ENCODE measurements around the gene ENTPD6. TPM values are rescaled to one million over a fixed set of nuclear protein-coding genes. Genes with fewer than 3 reads are reported as not detected.
"Not testable (repeated sequence)": the region's sequence is repeated elsewhere in the genome, so short reads cannot be mapped to it uniquely, and the experiment has no call there.

Gene ENTPD6
- total and polyA plus RNA-seq, 2 donors (not counting 1 experiment from before 2014, with no cell fraction given) = 64.4 to 79.8 TPM

DNA sequence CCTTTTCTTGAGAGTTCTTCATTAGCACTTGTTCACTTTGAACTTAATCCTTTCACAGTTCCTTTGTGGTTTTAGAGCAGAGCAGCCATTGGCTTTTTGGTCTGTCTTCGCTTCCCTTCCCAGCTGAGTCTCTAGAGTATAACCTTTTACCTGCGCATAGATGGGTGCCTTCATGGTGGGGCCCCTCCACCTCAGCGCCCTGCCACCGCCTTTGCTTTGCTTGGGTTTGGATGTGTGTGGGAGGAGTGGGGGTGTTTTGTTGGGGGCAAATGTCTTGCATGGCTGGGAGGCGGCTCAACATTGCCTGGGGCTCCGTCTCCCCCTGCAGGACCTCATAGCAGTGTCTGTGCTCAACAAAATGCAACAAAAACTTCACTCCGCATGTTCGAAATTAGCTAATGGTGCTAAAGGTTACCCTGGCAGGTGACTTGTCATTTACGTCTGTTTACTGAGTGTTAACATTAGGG is 64.3 kb downstream of the ENTPD6 start:
- intact Hi-C loops (cut with micrococcal nuclease) = no loop called here
- H3K27ac ChIP-seq (ENCODE audit: low read length in 2 of 2) = no peak overlapping the region
- ChIA-PET POLR2A (no interaction called here), CTCF (no interaction called here)
- no peak overlapping the region for H3K9ac ChIP-seq (ENCODE audit: low read length)
- peaks cover 21% of the 10 kb centered on the region for H4K20me1 ChIP-seq (ENCODE audit: control insufficient read depth, insufficient read depth, low read length, poor library complexity, severe bottlenecking)
- no peaks in the 10 kb centered on the region for H3K4me1 ChIP-seq (ENCODE audit: control insufficient read depth in 2 of 2, insufficient read depth in 2 of 2, low read length in 2 of 2)
- Mint-ChIP-seq H3K4me3 (no peak overlapping the region), H3K27me3 (no peaks in the 10 kb centered on the region), H3K9me3 (ENCODE audit: insufficient read depth) (peaks cover 6% of the 10 kb centered on the region), H3K27ac (no peak overlapping the region), H3K4me1 (no peaks in the 10 kb centered on the region)
- no peak overlapping the region for H2AFZ ChIP-seq (ENCODE audit: insufficient read depth, low read depth, low read length, poor library complexity, severe bottlenecking)
- no peak overlapping the region for H3K4me2 ChIP-seq (replicated peaks; ENCODE audit: low read depth, low read length, poor library complexity, severe bottlenecking)
- no peak overlapping the region for H3K4me3 ChIP-seq (ENCODE audit: control extremely low read depth in 1 of 5, extremely low read depth in 1 of 5, insufficient read depth in 1 of 5, low read depth in 2 of 5, low read length in 4 of 5)
- 100% methylated on average over 6 of the region's 9 CpGs for WGBS (ENCODE audit: insufficient coverage)
- no peak for DNase-seq
- H3K36me3 ChIP-seq (replicated peaks in 1 of 2; ENCODE audit: control extremely low read depth in 1 of 2, control insufficient read depth in 1 of 2, extremely low read depth in 1 of 2, insufficient read depth in 2 of 2, low read length in 1 of 2) = peaks cover 3 to 10% of the 10 kb centered on the region in 2 experiments
- no peak for ATAC-seq (ENCODE audit: low read depth)
- H3K79me2 ChIP-seq (ENCODE audit: control insufficient read depth, insufficient read depth, low read length) = peaks cover 19% of the 10 kb centered on the region
- TF ChIP-seq, protein P1, sequence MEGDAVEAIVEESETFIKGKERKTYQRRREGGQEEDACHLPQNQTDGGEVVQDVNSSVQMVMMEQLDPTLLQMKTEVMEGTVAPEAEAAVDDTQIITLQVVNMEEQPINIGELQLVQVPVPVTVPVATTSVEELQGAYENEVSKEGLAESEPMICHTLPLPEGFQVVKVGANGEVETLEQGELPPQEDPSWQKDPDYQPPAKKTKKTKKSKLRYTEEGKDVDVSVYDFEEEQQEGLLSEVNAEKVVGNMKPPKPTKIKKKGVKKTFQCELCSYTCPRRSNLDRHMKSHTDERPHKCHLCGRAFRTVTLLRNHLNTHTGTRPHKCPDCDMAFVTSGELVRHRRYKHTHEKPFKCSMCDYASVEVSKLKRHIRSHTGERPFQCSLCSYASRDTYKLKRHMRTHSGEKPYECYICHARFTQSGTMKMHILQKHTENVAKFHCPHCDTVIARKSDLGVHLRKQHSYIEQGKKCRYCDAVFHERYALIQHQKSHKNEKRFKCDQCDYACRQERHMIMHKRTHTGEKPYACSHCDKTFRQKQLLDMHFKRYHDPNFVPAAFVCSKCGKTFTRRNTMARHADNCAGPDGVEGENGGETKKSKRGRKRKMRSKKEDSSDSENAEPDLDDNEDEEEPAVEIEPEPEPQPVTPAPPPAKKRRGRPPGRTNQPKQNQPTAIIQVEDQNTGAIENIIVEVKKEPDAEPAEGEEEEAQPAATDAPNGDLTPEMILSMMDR (IDR thresholded peaks at IDR 0.05) = no peak
- TF ChIP-seq EZH2 (IDR thresholded peaks at IDR 0.05; ENCODE audit: borderline replicate concordance, insufficient read depth, low read depth, low read length, poor library complexity, severe bottlenecking) = no peak
- H3K27me3 ChIP-seq (replicated peaks in 1 of 4; ENCODE audit: control extremely low read depth in 1 of 4, control insufficient read depth in 3 of 4, insufficient read depth in 4 of 4, low read length in 3 of 4) = no peaks in the 10 kb centered on the region
- H3K9me3 ChIP-seq (ENCODE audit: control extremely low read depth in 1 of 3, control insufficient read depth in 2 of 3, insufficient read depth in 1 of 3, low read length in 2 of 3) = no peaks in the 10 kb centered on the region

DNA sequence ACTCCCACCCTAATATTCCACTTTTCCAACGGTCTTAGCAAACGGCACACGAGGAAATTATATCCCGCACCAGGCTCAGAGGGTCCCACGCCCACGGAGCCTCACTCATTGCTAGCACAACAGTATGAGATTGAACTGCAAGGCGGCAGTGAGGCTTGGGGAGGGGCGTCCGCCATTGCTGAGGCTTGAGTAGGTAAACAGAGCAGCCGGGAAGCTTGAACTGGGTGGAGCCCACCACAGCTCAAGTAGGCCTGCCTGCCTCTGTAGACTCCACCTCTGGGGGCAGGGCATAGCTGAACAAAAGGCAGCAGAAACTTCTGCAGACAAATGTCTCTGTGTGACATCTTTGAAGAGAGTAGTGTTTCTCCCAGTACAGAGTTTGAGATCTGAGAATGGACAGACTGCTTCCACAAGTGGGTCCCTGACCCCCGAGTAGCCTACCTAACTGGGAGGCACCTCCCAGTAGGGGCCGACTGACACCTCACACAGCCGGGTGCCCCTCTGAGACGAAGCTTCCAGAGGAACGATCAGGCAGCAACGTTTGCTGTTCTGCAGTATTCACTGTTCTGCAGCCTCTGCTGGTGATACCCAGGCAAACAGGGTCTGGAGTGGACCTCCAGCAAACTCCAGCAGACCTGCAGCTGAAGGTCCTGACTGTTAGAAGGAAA is 65.4 kb downstream of the ENTPD6 start:
- H3K27me3 ChIP-seq (replicated peaks in 1 of 4; ENCODE audit: control extremely low read depth in 1 of 4, control insufficient read depth in 3 of 4, insufficient read depth in 4 of 4, low read length in 3 of 4); CTCF ChIA-PET; H3K9me3 Mint-ChIP-seq (ENCODE audit: insufficient read depth); H3K9me3 ChIP-seq (ENCODE audit: control extremely low read depth in 1 of 3, control insufficient read depth in 2 of 3, insufficient read depth in 1 of 3, low read length in 2 of 3); H3K27me3 Mint-ChIP-seq; H3K27ac Mint-ChIP-seq; H3K4me3 ChIP-seq (ENCODE audit: control extremely low read depth in 1 of 5, extremely low read depth in 1 of 5, insufficient read depth in 1 of 5, low read depth in 2 of 5, low read length in 4 of 5); H3K9ac ChIP-seq (ENCODE audit: low read length); DNase-seq; H3K27ac ChIP-seq (ENCODE audit: low read length in 2 of 2); intact Hi-C loops (cut with micrococcal nuclease); H2AFZ ChIP-seq (ENCODE audit: insufficient read depth, low read depth, low read length, poor library complexity, severe bottlenecking); H3K4me3 Mint-ChIP-seq; H3K4me1 ChIP-seq (ENCODE audit: control insufficient read depth in 2 of 2, insufficient read depth in 2 of 2, low read length in 2 of 2); H3K4me2 ChIP-seq (replicated peaks; ENCODE audit: low read depth, low read length, poor library complexity, severe bottlenecking); POLR2A ChIA-PET; ATAC-seq (ENCODE audit: low read depth); H3K4me1 Mint-ChIP-seq; H3K36me3 ChIP-seq (replicated peaks in 1 of 2; ENCODE audit: control extremely low read depth in 1 of 2, control insufficient read depth in 1 of 2, extremely low read depth in 1 of 2, insufficient read depth in 2 of 2, low read length in 1 of 2): not testable (repeated sequence)
- H4K20me1 ChIP-seq (ENCODE audit: control insufficient read depth, insufficient read depth, low read length, poor library complexity, severe bottlenecking) = peaks cover 21% of the 10 kb centered on the region
- WGBS (ENCODE audit: insufficient coverage) = 96% methylated on average over 12 of the region's 16 CpGs
- peaks cover 11% of the 10 kb centered on the region for H3K79me2 ChIP-seq (ENCODE audit: control insufficient read depth, insufficient read depth, low read length)

Measured in B cell (primary cell).